HG02588 (cell line): ENCODE results near the gene IFNLR1.

Source experiments
- ATAC-seq: cut with Tn5 transposase; IDR thresholded peaks from one replicate; pipeline ENCODE4 v1.9.1; 2021; ENCODE audit warnings: mild to moderate bottlenecking, moderate library complexity; ENCODE audit not compliant: unreplicated experiment

IFNLR1 gene

GRCh38 chr1:24150234-24151174 lies 36.6 kb downstream of the IFNLR1 start:
- ATAC-seq: no peak

DNA sequence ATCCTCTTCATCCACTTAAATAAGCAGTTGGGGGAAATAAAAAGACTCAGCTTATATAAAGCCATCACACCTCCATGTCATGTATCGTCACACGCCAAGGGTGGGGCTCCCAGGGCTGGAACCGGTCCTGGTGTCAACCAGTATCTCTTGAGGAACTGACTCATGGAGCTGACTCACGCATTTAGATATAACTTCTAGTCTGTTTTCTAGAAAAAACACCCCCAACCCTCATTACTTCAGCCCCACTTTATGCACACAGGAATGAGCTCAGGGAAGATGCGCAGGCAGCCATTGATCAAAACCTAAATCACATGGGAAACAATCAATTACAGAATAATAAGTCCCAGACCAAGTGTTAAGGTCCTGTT lies 37.2 kb downstream of the IFNLR1 start:
- no peak for ATAC-seq

DNA sequence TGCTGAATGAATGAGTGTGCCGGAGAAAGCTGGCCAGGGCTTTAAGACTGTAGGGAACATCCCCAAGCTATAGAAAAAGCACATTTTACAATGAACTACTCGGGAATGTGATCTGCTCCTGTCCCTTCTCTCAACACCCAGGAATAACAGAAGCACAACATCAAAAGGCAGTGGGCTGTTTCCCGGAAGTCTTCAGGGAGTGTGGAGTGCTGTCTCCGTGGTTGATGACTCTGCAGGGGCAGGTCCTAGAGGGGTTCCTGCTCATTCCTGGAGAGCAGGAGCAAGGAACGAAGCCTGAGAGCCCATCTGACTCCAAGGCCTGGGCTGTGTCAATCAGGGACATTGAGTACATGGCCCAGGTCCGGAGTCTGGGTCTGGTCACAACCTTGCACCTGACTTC lies 39.3 kb downstream of the IFNLR1 start:
- no peak for ATAC-seq

DNA sequence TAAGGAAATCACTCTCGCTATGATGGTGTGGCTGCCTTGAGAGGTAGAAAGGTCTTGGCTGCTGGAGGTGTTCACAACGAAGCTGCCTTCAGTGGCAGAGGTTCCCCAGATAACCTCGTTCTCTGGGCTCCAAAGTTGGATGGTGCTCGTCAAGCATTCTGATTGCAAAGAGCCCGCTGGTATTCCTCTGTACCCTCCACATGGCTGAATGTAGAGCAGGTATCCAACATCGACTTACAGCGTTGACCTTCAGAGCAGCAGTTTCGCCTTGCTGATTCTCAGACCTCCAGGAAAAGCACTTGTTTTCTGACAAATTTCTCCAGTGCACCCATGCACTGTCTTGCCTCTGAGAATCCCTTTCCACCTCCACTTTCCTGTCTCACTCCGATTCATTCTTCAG lies 39.9 kb downstream of the IFNLR1 start:
- ATAC-seq: no peak

DNA sequence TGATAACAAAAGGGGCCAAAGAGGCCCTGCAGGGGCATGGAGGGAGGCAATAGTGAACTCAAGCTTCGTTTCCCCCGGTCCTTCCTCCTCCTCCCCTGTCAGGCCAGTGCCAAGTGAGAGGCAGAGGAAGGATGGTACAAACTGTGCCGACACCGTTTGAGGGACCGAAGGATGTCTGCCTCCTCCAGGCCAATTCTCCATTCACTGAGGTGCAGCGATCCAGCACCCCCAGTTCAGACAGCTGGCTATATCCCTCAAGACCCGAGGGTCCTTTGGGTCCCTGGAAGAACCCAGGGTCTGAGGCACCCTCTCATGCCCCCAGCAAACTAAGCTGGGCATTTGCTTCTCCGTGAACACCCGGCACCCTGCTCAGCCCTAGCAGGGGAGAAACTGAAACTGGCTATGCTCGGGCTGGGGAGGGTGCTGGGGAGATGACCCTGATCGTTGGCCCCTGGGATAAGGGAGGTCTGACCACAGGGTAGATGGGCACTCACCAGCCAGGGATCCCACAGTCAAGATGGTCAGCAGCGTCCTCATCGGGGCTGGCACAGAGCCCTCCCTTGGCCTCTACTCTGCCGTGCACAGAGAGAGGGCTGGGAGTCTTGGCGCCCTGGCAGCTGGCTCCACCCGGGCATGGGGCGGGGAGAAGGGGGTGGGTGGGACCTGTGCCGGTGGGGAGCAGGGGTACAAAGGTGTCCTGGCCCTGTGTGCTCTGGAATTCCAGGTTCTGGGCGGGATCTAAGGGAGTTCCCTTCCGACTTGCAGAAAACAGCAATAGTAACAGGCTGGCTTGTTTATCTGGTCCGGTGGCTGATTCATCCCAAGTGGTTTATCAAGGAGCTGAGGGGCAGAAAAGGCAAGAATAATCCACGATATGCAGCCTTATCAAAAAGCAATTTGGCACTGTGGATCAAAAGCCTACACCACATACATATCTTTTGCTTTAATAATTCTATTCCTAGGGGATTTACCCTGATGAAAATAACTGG lies 44.2 kb downstream of the IFNLR1 start, which contains the start of gene IL22RA1:
IL22RA1 (minus strand) TSS at position 595 of the 989 bp plus-strand sequence; CDS start at position 537, 58 bp downstream.
- no peak for ATAC-seq

- no peak for ATAC-seq
Observed at GRCh38 chr1:24141311-24141997, 45.6 kb downstream of the IFNLR1 start.

DNA sequence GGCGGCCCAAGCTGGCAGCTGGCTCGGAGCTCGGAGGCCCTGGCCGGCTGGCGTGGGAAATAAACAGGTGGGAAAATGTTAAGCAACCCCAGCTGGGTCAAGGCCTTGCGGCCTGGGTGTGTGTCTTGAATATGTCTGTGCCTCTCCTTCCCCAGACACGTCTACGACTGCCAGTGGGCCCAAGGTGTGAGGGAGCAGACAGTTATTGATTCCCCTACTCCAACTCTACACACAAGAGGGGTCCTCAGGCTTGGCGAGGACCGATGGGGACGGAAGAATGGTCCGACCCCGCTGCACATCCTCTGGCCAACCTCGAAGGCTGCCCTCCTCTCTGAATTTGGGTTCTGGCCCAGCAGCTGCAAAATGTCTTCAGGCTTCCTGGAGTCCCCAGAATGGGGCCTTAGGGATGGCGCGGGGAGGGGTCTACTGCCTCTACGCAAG lies 46.3 kb downstream of the IFNLR1 start:
- no peak for ATAC-seq

GRCh38 chr1:24139841-24140425 lies 47.2 kb downstream of the IFNLR1 start:
- ATAC-seq: no peak

DNA sequence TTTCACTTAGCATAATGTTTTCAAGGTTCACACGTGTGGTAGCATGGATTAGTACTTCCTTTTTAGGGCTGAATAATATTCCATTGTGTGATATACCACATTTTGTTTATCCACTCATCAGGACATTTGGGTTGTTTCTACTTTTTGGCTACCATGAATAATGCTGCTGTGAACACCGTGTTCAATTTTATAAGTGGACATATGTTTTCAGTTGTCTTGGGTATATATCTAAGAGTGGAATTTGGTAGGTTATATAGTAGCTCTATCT lies 47.9 kb downstream of the IFNLR1 start:
- no peak for ATAC-seq

DNA sequence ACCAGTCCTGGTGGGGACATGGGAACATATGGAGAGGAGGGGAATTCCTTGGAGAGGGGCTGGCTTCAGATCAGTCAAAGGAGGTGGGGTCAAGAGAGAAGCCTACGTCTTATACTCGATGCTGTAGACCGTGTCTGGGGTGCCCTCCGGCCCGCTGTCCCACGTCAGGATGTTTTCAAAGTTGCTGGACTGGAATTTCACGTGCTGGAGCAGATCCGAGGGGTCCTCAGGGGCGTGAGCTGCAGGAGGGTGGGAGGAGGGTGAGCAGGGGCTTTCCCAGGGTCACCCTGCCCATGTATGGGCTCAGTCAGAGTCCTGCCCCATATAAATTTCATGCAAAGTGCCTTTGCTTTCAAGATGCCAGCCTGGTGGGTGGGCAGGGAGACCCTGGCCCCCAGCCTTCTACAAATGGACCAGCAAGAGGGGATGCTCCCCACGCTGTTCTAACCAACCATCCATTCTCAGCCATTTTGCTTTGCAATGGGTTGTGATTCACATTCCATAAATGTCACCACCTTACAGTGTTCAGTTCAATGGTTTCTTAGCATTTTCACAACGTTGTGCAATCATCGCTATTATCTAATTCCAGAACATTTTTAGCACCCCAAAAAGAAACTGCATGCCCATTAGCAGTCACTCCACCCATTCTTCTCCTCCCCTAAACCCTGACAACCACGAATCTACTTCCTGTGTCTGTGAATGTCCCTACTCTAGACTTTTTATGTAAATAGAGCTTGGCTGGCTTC lies 48.4 kb downstream of the IFNLR1 start:
- ATAC-seq: no peak

DNA sequence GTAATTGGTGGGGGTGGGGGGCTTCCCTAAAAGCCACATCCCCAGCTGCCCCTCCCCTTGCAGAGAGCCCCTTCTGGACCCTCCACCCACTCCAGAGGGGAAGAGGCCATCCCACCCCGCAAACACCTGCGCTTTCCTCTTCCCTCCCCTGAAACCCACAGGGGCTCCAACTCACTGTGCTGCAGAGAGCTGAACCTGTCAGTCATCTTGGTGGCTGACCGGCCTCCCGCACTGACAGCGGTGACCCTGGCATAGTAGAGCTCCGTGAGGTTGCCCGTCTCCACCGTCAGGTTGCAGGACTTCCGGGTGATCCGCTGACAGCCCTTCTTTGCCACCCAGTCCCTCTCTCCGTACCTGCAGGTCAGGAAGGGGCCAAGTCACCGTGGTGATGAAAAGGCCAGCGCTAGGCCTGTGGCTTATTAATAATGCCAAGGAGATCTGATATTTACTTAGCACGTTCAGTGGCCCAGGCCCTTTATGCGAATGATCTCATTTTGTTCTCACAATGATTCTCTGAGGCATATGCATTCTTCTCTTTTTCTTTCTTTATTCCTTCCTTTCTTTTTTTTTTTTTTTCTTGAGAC lies 50.0 kb downstream of the IFNLR1 start:
- ATAC-seq: no peak

DNA sequence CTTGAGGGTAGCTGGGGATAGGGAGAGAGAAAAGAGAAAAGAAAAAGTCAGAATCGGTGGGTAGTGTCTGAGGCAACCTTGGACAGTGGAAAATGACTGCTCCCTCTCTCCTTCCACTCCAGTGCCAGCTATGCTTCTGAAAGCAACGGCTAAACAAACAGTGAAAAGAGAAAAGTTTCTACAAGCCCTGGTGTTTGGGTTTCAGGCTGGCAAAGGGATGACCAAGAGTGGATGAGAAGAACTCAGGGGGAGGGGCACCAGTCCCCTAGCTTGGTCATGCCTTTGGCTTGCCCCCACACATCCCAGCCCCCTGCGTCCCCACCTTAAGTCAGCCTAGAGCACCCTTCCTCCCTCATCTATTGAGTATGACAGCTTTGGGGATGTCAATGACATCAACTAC lies 52.7 kb downstream of the IFNLR1 start:
- no peak for ATAC-seq

DNA sequence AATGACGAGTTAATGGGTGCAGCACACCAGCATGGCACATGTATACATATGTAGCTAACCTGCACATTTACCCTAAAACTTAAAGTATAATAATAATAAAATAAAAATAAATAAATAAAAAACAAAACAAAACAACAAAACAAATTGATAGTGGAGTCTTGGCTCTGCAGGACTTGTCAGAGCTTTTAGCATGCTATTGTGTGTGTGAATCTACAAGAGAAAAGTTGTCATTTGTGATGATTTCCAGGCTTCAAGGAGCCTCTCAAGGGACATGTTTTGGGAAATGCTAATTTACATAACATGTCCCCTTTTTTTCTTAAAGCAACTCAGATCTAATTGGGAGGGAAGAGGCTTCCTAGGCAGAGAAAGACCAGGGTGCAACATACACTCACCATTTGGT lies 53.3 kb downstream of the IFNLR1 start:
- no peak for ATAC-seq

DNA sequence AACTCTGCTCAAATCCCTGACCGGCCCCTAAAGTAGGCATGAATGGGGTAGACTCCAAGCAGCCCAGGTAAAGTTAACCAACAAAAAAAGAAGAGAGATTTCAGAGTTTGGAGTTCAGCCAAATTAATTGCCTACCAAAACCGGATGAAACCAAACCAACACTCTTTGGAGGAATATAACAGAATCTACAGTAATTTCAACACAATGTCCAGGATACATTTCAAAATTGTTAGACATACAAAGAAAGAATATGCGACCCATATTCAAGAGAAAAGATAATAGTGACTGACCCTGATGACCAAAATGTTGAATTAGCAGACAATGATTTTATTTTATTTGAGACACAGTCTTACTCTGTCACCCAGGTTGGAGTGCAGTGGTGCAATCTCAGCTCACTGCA lies 56.7 kb downstream of the IFNLR1 start:
- no peak for ATAC-seq

DNA sequence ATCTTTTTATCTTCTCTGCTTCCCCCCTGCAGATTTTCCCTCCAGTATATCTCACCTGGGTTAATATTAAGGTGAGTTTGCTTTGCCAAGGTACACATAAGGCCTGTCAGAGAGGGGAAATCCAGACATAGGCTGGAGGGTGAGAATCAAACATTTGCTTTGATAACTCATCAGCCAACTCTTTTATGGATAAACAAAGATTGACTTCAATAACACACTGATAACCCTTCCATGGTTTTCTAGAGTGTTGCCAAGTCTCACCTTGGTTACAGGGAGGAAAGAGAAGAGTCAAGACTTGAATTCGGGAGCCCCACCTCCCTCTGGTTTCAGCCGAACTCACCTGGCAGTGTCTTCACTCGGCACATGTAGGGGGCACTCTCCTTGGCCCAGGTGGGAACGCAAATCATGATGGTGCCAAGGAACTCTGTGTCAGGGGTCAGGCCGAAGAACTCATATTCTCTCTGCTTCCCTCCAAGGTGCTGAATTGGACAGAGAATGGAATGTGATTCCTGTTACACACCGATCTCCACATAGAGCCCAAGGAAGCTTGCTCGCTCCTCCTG lies 59.2 kb downstream of the IFNLR1 start:
- ATAC-seq: no peak

- ATAC-seq: no peak
Observed at GRCh38 chr1:24127134-24127800, 59.8 kb downstream of the IFNLR1 start.

GRCh38 chr1:24126672-24127023 lies 60.4 kb downstream of the IFNLR1 start:
- ATAC-seq: no peak

- ATAC-seq: no peak
Observed at GRCh38 chr1:24126018-24126671, 60.9 kb downstream of the IFNLR1 start.
